ENCODE data around the gene EEF1E1. TPM values are rescaled to one million over a fixed set of nuclear protein-coding genes. Genes with fewer than 3 reads are reported as not detected.

Gene EEF1E1
- total RNA-seq, 2 donors from 2014 or later, result 9.8 to 21.7 TPM

DNA sequence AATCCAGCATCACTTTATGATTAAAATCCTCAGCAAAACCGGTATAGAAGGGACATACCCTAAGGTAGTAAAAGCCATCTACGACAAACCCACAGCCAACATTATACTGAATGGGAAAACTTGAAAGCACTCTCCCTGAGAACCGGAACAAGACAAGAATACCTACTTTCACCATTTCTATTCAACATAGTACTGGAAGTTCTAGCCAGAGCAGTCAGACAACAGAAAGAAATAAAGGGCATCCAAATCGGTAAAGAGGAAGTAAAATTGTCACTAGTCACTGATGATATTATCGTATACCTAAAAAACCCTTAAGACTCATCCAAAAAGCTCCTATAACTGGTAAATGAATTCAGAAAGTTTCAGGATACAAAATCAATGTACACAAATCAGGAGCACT, 71.4 kb downstream of the EEF1E1 start:
- no peak for DNase-seq
- intact Hi-C loops (cut with DNase I), result no loop called here
- Histone ChIP-seq H3K27ac (no peak overlapping the region), H3K36me3 (no peaks in the 10 kb centered on the region), H3K9ac (ENCODE audit: low read depth in 2 of 2, low read length in 2 of 2) (no peak overlapping the region), H3K4me1 (no peaks in the 10 kb centered on the region), H3K4me3 (no peak overlapping the region), H3K27me3 (no peaks in the 10 kb centered on the region), H3K9me3 (no peaks in the 10 kb centered on the region)
- TF ChIP-seq, protein P1, sequence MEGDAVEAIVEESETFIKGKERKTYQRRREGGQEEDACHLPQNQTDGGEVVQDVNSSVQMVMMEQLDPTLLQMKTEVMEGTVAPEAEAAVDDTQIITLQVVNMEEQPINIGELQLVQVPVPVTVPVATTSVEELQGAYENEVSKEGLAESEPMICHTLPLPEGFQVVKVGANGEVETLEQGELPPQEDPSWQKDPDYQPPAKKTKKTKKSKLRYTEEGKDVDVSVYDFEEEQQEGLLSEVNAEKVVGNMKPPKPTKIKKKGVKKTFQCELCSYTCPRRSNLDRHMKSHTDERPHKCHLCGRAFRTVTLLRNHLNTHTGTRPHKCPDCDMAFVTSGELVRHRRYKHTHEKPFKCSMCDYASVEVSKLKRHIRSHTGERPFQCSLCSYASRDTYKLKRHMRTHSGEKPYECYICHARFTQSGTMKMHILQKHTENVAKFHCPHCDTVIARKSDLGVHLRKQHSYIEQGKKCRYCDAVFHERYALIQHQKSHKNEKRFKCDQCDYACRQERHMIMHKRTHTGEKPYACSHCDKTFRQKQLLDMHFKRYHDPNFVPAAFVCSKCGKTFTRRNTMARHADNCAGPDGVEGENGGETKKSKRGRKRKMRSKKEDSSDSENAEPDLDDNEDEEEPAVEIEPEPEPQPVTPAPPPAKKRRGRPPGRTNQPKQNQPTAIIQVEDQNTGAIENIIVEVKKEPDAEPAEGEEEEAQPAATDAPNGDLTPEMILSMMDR (IDR thresholded peaks at IDR 0.05), result no peak

Other genes with a start within 250 kb of the EEF1E1 start
- 100 to 1,000 TPM in 1 of 2 donors, 10 to 100 TPM in 1; 82.2 to 126 TPM for gene TXNDC5, start 191.8 kb downstream of the EEF1E1 start, total RNA-seq
- gene BLOC1S5, start 38.2 kb downstream of the EEF1E1 start, total RNA-seq, result 10 to 100 TPM; 10.3 to 14.1 TPM

Data from colonic mucosa (tissue), 4 donors.